HG02840 (cell line): Measurements from ENCODE around the gene TSR3.

Experiments used
- ATAC-seq: cut with Tn5 transposase; IDR thresholded peaks from one replicate; pipeline ENCODE4 v1.9.1; 2021; ENCODE audit warnings: mild to moderate bottlenecking, moderate library complexity, moderate number of reproducible peaks; ENCODE audit not compliant: unreplicated experiment, low FRiP score

The TSR3 gene

DNA sequence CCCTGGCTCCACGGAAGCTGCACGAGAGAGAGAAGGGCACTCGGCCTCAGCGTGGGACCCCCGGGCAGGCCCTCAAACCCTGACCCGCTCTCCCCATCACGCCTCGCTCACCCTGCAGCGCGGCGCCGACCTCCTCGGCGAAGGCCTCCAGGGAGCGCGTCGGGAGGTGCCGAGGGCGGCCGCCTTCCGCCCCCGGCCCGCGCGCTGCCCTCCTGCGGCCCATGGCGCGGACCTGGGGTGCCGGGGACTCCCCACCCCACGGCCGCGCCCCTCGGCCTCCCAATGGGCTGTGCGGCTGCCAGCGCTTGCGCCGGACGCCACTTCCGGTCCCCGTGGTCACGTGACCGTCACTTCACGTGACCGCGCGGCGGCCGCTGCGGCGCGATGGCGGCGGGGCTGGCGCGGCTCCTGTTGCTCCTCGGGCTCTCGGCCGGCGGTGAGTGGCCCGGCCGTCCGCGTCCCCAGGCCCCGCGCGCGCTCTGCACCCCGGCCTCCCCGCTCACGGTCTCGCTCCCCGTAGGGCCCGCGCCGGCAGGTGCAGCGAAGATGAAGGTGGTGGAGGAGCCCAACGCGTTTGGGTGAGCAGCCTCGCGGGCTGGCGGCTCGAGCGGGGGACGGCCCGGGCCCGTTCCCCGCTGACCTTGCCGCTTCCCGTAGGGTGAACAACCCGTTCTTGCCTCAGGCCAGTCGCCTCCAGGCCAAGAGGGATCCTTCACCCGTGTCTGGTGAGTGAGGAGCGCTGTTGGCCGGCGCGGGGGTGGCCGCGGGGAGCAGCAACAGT, at the start of gene TSR3, which contains the start of gene GNPTG:
Gene TSR3 (minus strand): TSS at position 297 of the 781 bp plus-strand sequence. CDS start 74 bp downstream, at position 223.
Gene GNPTG (plus strand): TSS at position 350 of the 781 bp plus-strand sequence. CDS start 35 bp downstream, at position 385.
- peak; percentile 71 for ATAC-seq

GRCh38 chr16:1401061-1401757, 49.5 kb upstream of the TSR3 start:
- no peak for ATAC-seq

- no peak for ATAC-seq
Observed at GRCh38 chr16:1398826-1399581, 47.3 kb upstream of the TSR3 start.

- ATAC-seq, result no peak
Observed at GRCh38 chr16:1398351-1398750, 46.7 kb upstream of the TSR3 start.

DNA sequence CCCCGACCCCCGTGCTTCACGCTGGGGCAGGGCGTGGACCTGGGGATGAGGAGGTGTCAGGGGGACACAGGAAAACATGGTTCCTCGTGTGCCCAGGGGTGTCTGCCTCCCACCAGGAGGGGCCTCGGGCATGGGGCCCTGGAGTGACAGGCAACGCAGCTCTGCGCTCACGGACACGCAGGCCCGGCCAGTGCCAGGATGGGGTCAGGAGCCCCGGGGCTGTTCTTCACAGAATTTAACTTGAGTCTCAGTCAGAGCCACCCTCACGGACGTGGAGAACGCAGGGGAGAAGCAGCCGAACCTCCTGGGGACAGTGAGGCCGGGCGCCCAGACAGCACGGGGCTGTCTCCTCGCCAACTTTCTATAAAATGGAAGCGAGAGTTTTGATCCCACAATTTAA, 46.1 kb upstream of the TSR3 start:
- ATAC-seq, result no peak

- no peak for ATAC-seq
Observed at GRCh38 chr16:1395444-1396031, 43.9 kb upstream of the TSR3 start.

GRCh38 chr16:1394367-1394951, 42.8 kb upstream of the TSR3 start:
- no peak for ATAC-seq

DNA sequence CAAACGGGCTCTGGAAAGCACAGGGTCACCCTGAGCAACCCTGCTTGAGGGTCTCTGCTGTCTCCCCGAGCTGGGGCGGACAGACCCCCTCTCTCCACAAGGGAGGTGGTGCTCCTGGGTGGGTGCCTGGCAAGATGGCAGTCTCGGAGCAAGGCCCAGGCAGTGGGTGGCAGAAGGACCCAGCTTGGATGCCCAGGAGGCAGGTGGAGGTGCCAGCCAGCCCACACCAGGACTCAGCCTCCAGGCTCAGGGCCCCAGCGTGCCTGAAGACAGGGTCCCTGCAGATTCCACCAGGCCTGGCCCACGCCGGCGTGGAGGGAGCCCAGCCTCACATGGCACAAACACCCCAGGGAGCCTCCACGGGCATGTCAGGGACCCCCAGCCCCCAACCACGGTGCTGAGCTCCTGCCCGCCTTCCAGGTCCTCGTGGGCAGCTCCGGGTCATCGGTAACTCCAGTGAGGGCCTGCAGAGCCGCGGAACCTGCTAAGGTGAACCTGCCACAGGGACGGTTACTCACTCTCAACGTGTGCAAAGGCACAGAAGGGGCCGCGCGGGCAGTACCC, 42.0 kb upstream of the TSR3 start:
- no peak for ATAC-seq

GRCh38 chr16:1392826-1393225, 41.1 kb upstream of the TSR3 start:
- ATAC-seq, result no peak

- ATAC-seq, result no peak
Observed at GRCh38 chr16:1390239-1390779, 38.6 kb upstream of the TSR3 start.

DNA sequence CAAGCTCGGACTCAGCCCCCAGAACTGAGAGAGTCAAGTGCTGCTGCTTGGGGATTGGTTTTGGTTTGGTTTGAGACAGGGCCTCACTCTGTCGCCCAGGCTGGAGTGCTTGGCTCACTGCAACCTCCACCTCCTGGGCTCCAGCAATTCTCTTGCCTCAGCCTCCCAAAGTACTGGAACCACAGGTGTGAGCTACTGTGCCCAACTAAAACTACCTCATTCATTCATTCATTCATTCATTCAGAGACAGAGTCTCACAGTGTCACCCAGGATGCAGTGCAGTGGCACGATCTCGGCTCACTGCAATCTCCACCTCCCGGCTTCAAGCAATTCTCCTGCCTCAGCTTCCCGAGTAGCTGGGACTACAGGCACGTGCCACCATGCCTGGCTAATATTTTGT, 38.1 kb upstream of the TSR3 start:
- no peak for ATAC-seq

DNA sequence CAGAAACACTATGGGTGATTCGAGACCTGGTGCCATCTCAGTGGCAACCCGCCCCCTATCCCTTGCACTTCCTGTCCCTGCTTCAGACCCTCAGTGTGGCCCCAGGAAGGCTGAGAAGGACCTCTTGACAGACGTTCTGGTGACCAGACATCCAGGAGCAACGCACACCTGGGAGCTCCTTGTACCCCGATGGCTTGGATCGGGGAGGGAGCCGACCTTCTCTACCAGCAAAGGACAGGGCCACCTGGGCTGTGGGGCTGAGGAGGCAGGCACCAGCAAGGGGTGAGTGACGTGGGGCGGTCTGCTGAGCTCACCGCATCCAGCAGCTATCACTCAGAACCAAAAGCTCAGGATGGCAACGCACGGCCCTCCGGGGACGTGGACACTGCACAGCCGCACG, 35.7 kb upstream of the TSR3 start:
- ATAC-seq, result no peak

DNA sequence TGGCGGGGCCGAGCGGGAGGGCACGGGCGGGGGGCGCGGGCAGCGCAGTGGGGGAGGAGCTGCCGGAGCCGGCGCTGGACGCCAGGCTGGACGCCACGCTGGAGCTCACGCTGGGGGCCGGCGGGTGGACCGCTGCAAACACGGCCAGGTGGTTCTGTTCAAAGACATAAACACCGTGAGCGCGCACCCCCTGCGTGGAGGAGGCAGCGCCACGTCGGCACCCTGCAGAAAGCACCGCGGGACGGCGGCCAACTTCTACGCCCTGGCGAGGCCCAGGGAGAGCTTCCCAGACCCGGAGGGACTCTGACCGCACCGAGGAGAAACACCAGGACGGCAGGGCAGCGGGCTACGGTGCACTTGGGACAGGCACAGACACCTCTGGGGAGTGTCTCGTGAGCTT, 33.6 kb upstream of the TSR3 start:
- no peak for ATAC-seq

GRCh38 chr16:1383556-1383955, 31.9 kb upstream of the TSR3 start:
- no peak for ATAC-seq

DNA sequence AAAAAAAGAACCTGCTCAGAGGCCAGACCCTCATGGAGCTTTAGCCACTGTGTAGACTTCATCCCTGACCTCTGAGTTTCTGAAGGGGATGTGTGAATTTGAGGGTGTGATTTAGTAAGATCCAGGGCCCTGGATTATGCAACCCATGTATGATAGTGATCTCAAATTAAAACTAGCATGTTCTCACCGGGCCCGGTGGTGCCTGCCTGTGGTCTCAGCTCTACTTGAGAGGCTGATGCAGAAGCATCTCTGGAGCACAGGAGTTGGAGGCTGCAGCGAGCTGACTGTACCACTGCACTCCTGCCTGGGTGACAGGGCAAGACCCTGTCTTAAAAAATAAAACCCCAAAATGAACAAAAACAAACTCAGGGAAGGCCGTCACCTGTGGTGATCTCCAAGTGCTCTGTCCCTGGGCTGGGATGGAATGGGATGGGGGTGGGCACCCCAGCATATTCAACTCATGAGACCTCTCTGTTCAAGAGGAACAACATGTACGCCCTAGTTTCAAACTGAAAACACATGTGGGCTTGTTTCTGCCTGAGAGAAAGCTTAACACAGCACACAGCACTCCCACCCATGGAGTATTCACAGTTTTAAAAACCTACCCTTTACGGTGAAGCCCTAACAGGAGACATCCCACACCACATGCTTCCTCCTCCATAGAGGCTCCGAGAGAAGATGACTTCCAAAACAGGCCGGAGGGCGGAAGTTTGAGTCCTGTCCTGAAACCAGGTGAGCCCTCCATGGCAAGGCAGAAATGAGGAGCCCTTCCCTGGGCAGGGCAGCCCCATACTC, 30.1 kb upstream of the TSR3 start:
- ATAC-seq, result no peak

GRCh38 chr16:1380195-1380594, 28.5 kb upstream of the TSR3 start:
- no peak for ATAC-seq

DNA sequence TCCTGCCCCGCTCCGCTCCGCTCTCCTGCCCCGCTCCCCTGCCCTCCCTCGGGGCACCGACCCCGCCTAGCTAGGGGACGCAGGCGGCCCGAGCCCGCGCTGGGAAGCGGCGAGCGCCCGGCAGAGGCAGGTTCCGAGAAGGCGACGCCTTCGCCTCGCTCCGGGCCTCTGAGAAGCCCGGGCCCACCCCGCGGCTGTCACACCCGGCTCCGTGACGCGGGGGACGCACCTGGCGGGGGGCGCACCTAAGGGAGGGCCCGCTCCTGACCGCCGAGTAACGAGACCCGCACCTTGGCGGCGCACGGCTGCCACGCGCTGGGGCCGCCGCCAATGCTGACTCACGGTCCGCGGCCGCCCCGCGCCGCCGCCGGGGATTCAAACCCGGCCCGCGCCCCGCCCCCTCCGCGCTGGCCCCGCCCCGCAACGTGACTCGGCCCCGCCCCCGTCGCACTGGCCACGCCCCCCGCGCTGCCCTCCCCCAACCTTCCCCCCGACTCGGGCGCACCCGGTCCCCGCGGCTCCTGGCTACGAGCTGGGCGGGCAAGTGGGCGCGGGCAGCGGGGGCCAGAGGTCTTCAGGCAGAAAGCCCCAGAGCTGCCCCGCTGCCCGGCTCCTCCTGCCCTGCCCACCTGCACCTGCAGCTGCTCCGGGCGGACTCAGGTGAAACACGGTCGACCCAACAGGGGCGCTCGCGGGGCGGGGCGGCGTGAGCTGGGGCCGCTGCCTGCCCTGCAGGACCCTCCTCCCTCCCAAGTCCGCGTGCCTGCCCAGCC, 27.8 kb upstream of the TSR3 start:
- peak; percentile 50 for ATAC-seq

DNA sequence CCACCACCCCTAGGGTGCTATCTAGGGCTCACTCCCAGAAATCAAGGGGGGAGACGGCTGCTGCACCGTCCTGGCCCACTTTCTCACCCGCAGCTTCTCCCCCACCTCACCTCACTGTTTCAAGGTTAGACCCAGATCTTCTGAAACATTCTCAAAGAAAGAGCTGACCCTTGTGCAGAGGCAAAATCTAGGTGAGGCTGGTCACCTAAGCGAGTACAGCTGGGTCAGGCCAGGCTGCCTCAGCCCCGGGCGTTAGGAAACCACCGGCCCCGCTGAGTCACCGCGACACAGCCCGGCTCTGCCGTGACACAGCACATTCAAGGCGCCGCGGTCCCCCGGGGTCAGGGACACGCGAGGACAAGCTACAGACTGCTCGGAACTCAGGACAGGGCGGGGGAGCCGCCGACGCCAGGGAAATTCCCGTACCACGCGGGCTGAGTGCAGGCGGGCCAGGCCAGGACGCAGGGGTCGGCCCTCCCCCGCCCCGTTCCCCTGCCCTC, 27.2 kb upstream of the TSR3 start:
- peak; percentile 30 for ATAC-seq
